HG02973 (cell line): ENCODE measurements around the gene TIGD2.

Experiments
- ATAC-seq: cut with Tn5 transposase; IDR thresholded peaks from one replicate; pipeline ENCODE4 v1.9.1; 2021; ENCODE audit warnings: moderate library complexity; ENCODE audit not compliant: unreplicated experiment

TIGD2 gene

GRCh38 chr4:89110986-89111832, at the start of gene TIGD2:
Gene TIGD2, plus strand, starts transcription at chr4:89111533. Its CDS starts 1,442 bp downstream, at chr4:89112975.
- peak; percentile 90 for ATAC-seq

GRCh38 chr4:89064848-89065247, 46.5 kb upstream of the TIGD2 start:
- ATAC-seq = no peak

GRCh38 chr4:89067417-89067816, 43.9 kb upstream of the TIGD2 start:
- ATAC-seq = no peak

- peak; percentile 66 for ATAC-seq
These were observed 41.9 kb upstream of the TIGD2 start for GRCh38 chr4:89069481-89069880.

GRCh38 chr4:89070041-89070440, 41.3 kb upstream of the TIGD2 start:
- peak; percentile 38 for ATAC-seq

- no peak for ATAC-seq
These were observed 40.0 kb upstream of the TIGD2 start for GRCh38 chr4:89071311-89071710.

- ATAC-seq = no peak
These were observed 38.4 kb upstream of the TIGD2 start for GRCh38 chr4:89072921-89073320.

- ATAC-seq = no peak
These were observed 33.6 kb upstream of the TIGD2 start for GRCh38 chr4:89077761-89078160.

GRCh38 chr4:89078300-89078699, 33.0 kb upstream of the TIGD2 start:
- no peak for ATAC-seq

- no peak for ATAC-seq
These were observed 12.3 kb upstream of the TIGD2 start for GRCh38 chr4:89099034-89099433.

GRCh38 chr4:89099471-89099870, 11.9 kb upstream of the TIGD2 start:
- no peak for ATAC-seq

- ATAC-seq = peak; percentile 3
These were observed 10.5 kb upstream of the TIGD2 start for GRCh38 chr4:89100853-89101252.

- peak; percentile 94 for ATAC-seq
These were observed 9.8 kb upstream of the TIGD2 start for GRCh38 chr4:89101256-89102161.

GRCh38 chr4:89105726-89106125, 5.6 kb upstream of the TIGD2 start:
- ATAC-seq = no peak

- ATAC-seq = no peak
These were observed 3.2 kb upstream of the TIGD2 start for GRCh38 chr4:89108091-89108490.

GRCh38 chr4:89109841-89110540, 1.3 kb upstream of the TIGD2 start:
- no peak for ATAC-seq

GRCh38 chr4:89110541-89110985, 770 bp upstream of the TIGD2 start:
- no peak for ATAC-seq

GRCh38 chr4:89111833-89112563, 665 bp downstream of the TIGD2 start:
- ATAC-seq = no peak

GRCh38 chr4:89113415-89113814, 2.1 kb downstream of the TIGD2 start:
- ATAC-seq = no peak

GRCh38 chr4:89114100-89114499, 2.8 kb downstream of the TIGD2 start:
- no peak for ATAC-seq
